Mesendoderm (in vitro differentiated cells): Measurements from ENCODE around the gene PCED1A.

ENCODE experiments used
- DNase-seq: peaks from one replicate; pipeline ENCODE4 v3.0.0; 2013
- H2AK5ac ChIP-seq: 2 replicates; pipeline ENCODE4 v1.6.1; 2013; ENCODE audit warnings: low read length, inconsistent platforms
- H2BK120ac ChIP-seq: 2 replicates; pipeline ENCODE4 v1.6.1; 2013; ENCODE audit warnings: low read depth, mild to moderate bottlenecking, low read length, moderate library complexity, mixed read lengths
- H2BK15ac ChIP-seq: replicated peaks from 2 replicates; pipeline ENCODE4 v1.6.1; 2013; ENCODE audit warnings: low read depth, mild to moderate bottlenecking, moderate library complexity
- H2BK5ac ChIP-seq: 2 replicates; pipeline ENCODE4 v1.6.1; 2013; ENCODE audit warnings: low read length, inconsistent platforms
- H3K18ac ChIP-seq: 2 replicates; pipeline ENCODE4 v1.6.1; 2013; ENCODE audit warnings: mild to moderate bottlenecking, low read length, mixed read lengths
- H3K23ac ChIP-seq: one replicate; pipeline ENCODE4 v1.6.1; 2013; ENCODE audit warnings: low read length
- H3K27ac ChIP-seq: 2 replicates; pipeline ENCODE4 v1.5.1; 2013; ENCODE audit warnings: low read depth, mild to moderate bottlenecking, inconsistent platforms, low read length, moderate library complexity
- H3K27me3 ChIP-seq: 2 replicates; pipeline ENCODE4 v1.6.1; 2013; ENCODE audit warnings: low read length, control low read depth, mild to moderate bottlenecking, inconsistent platforms; ENCODE audit not compliant: insufficient read depth, poor library complexity
- H3K36me3 ChIP-seq: 2 replicates; pipeline ENCODE4 v1.6.1; 2013; ENCODE audit warnings: low read length, inconsistent platforms; ENCODE audit not compliant: control insufficient read depth, insufficient read depth
- H3K4ac ChIP-seq: one replicate; pipeline ENCODE4 v1.6.1; 2013; ENCODE audit warnings: low read depth, mild to moderate bottlenecking, low read length, moderate library complexity
- H3K4me1 ChIP-seq: 2 replicates; pipeline ENCODE4 v1.6.1; 2013; ENCODE audit warnings: low read depth, low read length, inconsistent platforms; ENCODE audit not compliant: control insufficient read depth
- H3K4me2 ChIP-seq: 2 replicates; pipeline ENCODE4 v1.6.1; 2013; ENCODE audit warnings: low read length
- H3K4me3 ChIP-seq: 2 replicates; pipeline ENCODE4 v1.5.1; 2013; ENCODE audit warnings: mild to moderate bottlenecking, low read length
- H3K56ac ChIP-seq: one replicate; pipeline ENCODE4 v1.6.1; 2013; ENCODE audit warnings: low read length
- H3K79me1 ChIP-seq: 2 replicates; pipeline ENCODE4 v1.6.1; 2013; ENCODE audit warnings: low read length, inconsistent platforms
- H3K79me2 ChIP-seq: 2 replicates; pipeline ENCODE4 v1.6.1; 2013; ENCODE audit warnings: mild to moderate bottlenecking, low read length; ENCODE audit not compliant: control insufficient read depth, insufficient read depth
- H3K9ac ChIP-seq: 2 replicates; pipeline ENCODE4 v1.6.1; 2013; ENCODE audit warnings: low read length, inconsistent platforms
- H4K5ac ChIP-seq: one replicate; pipeline ENCODE4 v1.6.1; 2013; ENCODE audit warnings: low read length
- H4K8ac ChIP-seq: one replicate; pipeline ENCODE4 v1.6.1; 2013; ENCODE audit warnings: low read depth, mild to moderate bottlenecking, control low read depth, low read length, moderate library complexity
- WGBS: extraction: QIAGEN DNeasy Blood & Tissue Kit; methylation state at CpG from one replicate; pipeline ENCODE4 v1.1.7; 2013; ENCODE audit warnings: low lambda C conversion rate, missing lambda C conversion rate; ENCODE audit not compliant: insufficient coverage; ENCODE audit errors: extremely low coverage; 5-methylcytosine and 5-hydroxymethylcytosine counted together

Gene PCED1A

GRCh38 chr20:2795451-2795850, 45.0 kb downstream of the PCED1A start:
- H2BK5ac ChIP-seq = no peak overlapping the region
- H3K4me3 ChIP-seq = no peak overlapping the region
- no peaks in the 10 kb centered on the region for H3K79me1 ChIP-seq
- H3K27me3 ChIP-seq = no peaks in the 10 kb centered on the region
- H3K79me2 ChIP-seq = no peaks in the 10 kb centered on the region
- H2BK120ac ChIP-seq = no peak overlapping the region
- no peak overlapping the region for H3K56ac ChIP-seq
- peaks cover 3% of the 10 kb centered on the region for H3K4me1 ChIP-seq
- no peak overlapping the region for H4K5ac ChIP-seq
- WGBS = no CpG with 5 or more reads among the region's 24 CpGs
- no peak overlapping the region for H3K4me2 ChIP-seq
- H2AK5ac ChIP-seq = no peak overlapping the region
- no peak overlapping the region for H3K27ac ChIP-seq
- H4K8ac ChIP-seq = no peak overlapping the region
- no peak overlapping the region for H3K9ac ChIP-seq
- no peak for DNase-seq
- no peak overlapping the region for H3K23ac ChIP-seq
- H3K4ac ChIP-seq = no peak overlapping the region
- peaks cover 13% of the 10 kb centered on the region for H3K36me3 ChIP-seq
- H2BK15ac ChIP-seq = no peak overlapping the region
- no peak overlapping the region for H3K18ac ChIP-seq

- Histone ChIP-seq H3K79me2 (no peaks in the 10 kb centered on the region), H2BK15ac (no peak overlapping the region), H3K4me1 (peaks cover 3% of the 10 kb centered on the region), H3K27ac (no peak overlapping the region), H3K27me3 (no peaks in the 10 kb centered on the region), H2BK120ac (no peak overlapping the region), H3K18ac (no peak overlapping the region), H3K9ac (no peak overlapping the region), H3K4ac (no peak overlapping the region), H4K8ac (no peak overlapping the region), H3K4me2 (no peak overlapping the region), H3K4me3 (no peak overlapping the region), H2BK5ac (no peak overlapping the region), H3K79me1 (no peaks in the 10 kb centered on the region), H2AK5ac (no peak overlapping the region), H4K5ac (no peak overlapping the region), H3K56ac (no peak overlapping the region), H3K23ac (no peak overlapping the region), H3K36me3 (peaks cover 13% of the 10 kb centered on the region)
- no peak for DNase-seq
- no CpG with 5 or more reads among the region's 11 CpGs for WGBS
Observed at GRCh38 chr20:2794866-2795447, 45.5 kb downstream of the PCED1A start.

- Histone ChIP-seq H4K5ac (no peak overlapping the region), H3K56ac (no peak overlapping the region), H4K8ac (no peak overlapping the region), H3K79me2 (no peaks in the 10 kb centered on the region), H3K27me3 (no peaks in the 10 kb centered on the region), H3K23ac (no peak overlapping the region), H3K4me1 (peaks cover under 1% of the 10 kb centered on the region), H3K18ac (no peak overlapping the region), H3K4ac (no peak overlapping the region), H2AK5ac (no peak overlapping the region), H2BK120ac (no peak overlapping the region), H3K79me1 (no peaks in the 10 kb centered on the region), H3K4me2 (no peak overlapping the region), H3K9ac (no peak overlapping the region), H2BK15ac (no peak overlapping the region), H2BK5ac (no peak overlapping the region), H3K4me3 (no peak overlapping the region), H3K36me3 (peaks cover 13% of the 10 kb centered on the region), H3K27ac (no peak overlapping the region)
- DNase-seq = no peak
- WGBS = no CpG with 5 or more reads among the region's 23 CpGs
Observed at GRCh38 chr20:2794202-2794748, 46.2 kb downstream of the PCED1A start.

- no peak overlapping the region for H4K5ac ChIP-seq
- H3K79me1 ChIP-seq = no peaks in the 10 kb centered on the region
- no peak for DNase-seq
- peaks cover 13% of the 10 kb centered on the region for H3K36me3 ChIP-seq
- no peak overlapping the region for H3K9ac ChIP-seq
- no peak overlapping the region for H2BK15ac ChIP-seq
- no CpG with 5 or more reads among the region's 6 CpGs for WGBS
- H3K4me3 ChIP-seq = no peak overlapping the region
- H3K4me2 ChIP-seq = no peak overlapping the region
- no peaks in the 10 kb centered on the region for H3K4me1 ChIP-seq
- H3K23ac ChIP-seq = no peak overlapping the region
- no peak overlapping the region for H3K56ac ChIP-seq
- H2BK120ac ChIP-seq = no peak overlapping the region
- no peak overlapping the region for H3K18ac ChIP-seq
- no peak overlapping the region for H3K4ac ChIP-seq
- no peaks in the 10 kb centered on the region for H3K79me2 ChIP-seq
- no peak overlapping the region for H2BK5ac ChIP-seq
- H4K8ac ChIP-seq = no peak overlapping the region
- H3K27ac ChIP-seq = no peak overlapping the region
- no peaks in the 10 kb centered on the region for H3K27me3 ChIP-seq
- no peak overlapping the region for H2AK5ac ChIP-seq
Observed at GRCh38 chr20:2793471-2793870, 47.0 kb downstream of the PCED1A start.
